HEK293 (cell line): ENCODE results near the gene POLR3A.

Experiments used
- CTCF ChIA-PET: fragments of 350-600 bp; formaldehyde crosslinking; extraction: SDS; loops from one replicate; lab custom pipeline; 2021; ENCODE audit warnings: antibody characterized with exemption; lab: Yijun Ruan, JAX
- POLR2A ChIA-PET: fragments of 300-600 bp; formaldehyde crosslinking; extraction: SDS; loops from one replicate; lab custom pipeline; 2020; ENCODE audit warnings: antibody characterized with exemption, inconsistent platforms; lab: Yijun Ruan, JAX
- H3K27ac ChIP-seq: fragments of 200-500 bp; sonication (Bioruptor generic); 2 replicates; pipeline ENCODE4 v1.5.1; 2014; ENCODE audit warnings: low read depth, low read length, control low read depth, inconsistent platforms; ENCODE audit errors: extremely low read depth
- H3K36me3 ChIP-seq, 2 experiments: fragments of 200-500 bp in 1 of 2; sonication (Bioruptor generic) in 1 of 2; 1 replicate in 1 of 2; 2 replicates in 1 of 2; pipeline ENCODE4 v1.5.1; 2014 to 2017; ENCODE audit warnings: inconsistent platforms in 2 of 2, low read length in 2 of 2; ENCODE audit not compliant: control insufficient read depth in 2 of 2, insufficient read depth in 1 of 2
- H3K4me1 ChIP-seq: fragments of 200-500 bp; sonication (Bioruptor generic); 2 replicates; pipeline ENCODE4 v1.5.1; 2014; ENCODE audit warnings: mild to moderate bottlenecking, low read length, inconsistent platforms; ENCODE audit not compliant: control insufficient read depth, insufficient read depth
- H3K4me3 ChIP-seq: 2 replicates; pipeline ENCODE4 v1.5.1; 2011; ENCODE audit warnings: low read depth, mild to moderate bottlenecking, control low read depth, low read length, moderate library complexity
- H3K9me3 ChIP-seq: fragments of 200-500 bp; sonication (Bioruptor generic); 2 replicates; pipeline ENCODE4 v1.5.1; 2014; ENCODE audit warnings: low read depth, low read length, inconsistent platforms; ENCODE audit not compliant: control insufficient read depth, insufficient read depth
- GFI1B ChIP-seq: fragments of 450-650 bp; formaldehyde crosslinking; IDR thresholded peaks from 2 replicates; pipeline ENCODE4 v1.5.1; 2016; ENCODE audit warnings: missing biosample characterization, missing genetic modification characterization
- HOXD13 ChIP-seq: sonication (generic); formaldehyde crosslinking; IDR thresholded peaks from 2 replicates; pipeline ENCODE4 v1.8.0; 2022; ENCODE audit warnings: missing genetic modification reagents, borderline replicate concordance
- PRDM1 ChIP-seq: fragments of 450-650 bp; formaldehyde crosslinking; IDR thresholded peaks from 2 replicates; pipeline ENCODE4; 2016; ENCODE audit warnings: missing biosample characterization, missing genetic modification characterization
- SP2 ChIP-seq: fragments of 450-650 bp; formaldehyde crosslinking; IDR thresholded peaks from 2 replicates; pipeline ENCODE4 v1.5.1; 2016; ENCODE audit warnings: missing biosample characterization, missing genetic modification characterization
- WT1 ChIP-seq: fragments of 450-650 bp; formaldehyde crosslinking; IDR thresholded peaks from 2 replicates; pipeline ENCODE4 v1.5.1; 2016; ENCODE audit warnings: missing biosample characterization, missing genetic modification characterization
- ZBTB1 ChIP-seq: fragments of 450-650 bp; formaldehyde crosslinking; IDR thresholded peaks from 2 replicates; pipeline ENCODE4 v1.5.1; 2016; ENCODE audit warnings: missing biosample characterization, missing genetic modification characterization
- ZBTB21 ChIP-seq: fragments of 450-650 bp; formaldehyde crosslinking; IDR thresholded peaks from 2 replicates; pipeline ENCODE4 v1.5.1; 2017; ENCODE audit warnings: missing biosample characterization, missing genetic modification characterization
- ZFP69B ChIP-seq: fragments of 450-650 bp; formaldehyde crosslinking; IDR thresholded peaks from 2 replicates; pipeline ENCODE4 v1.5.1; 2016; ENCODE audit warnings: missing biosample characterization, missing genetic modification characterization
- ZNF175 ChIP-seq: fragments of 450-650 bp; formaldehyde crosslinking; IDR thresholded peaks from 2 replicates; pipeline ENCODE4 v1.5.1; 2016; ENCODE audit warnings: missing biosample characterization, missing genetic modification characterization
- ZNF184 ChIP-seq: fragments of 450-650 bp; IDR thresholded peaks from 2 replicates; pipeline ENCODE4 v1.5.1; 2018; ENCODE audit warnings: missing biosample characterization, mild to moderate bottlenecking, missing genetic modification characterization
- ZNF24 ChIP-seq: fragments of 450-650 bp; formaldehyde crosslinking; IDR thresholded peaks from 2 replicates; pipeline ENCODE4 v1.5.1; 2016; ENCODE audit warnings: missing biosample characterization, missing genetic modification characterization
- ZNF311 ChIP-seq: fragments of 450-650 bp; formaldehyde crosslinking; IDR thresholded peaks from 2 replicates; pipeline ENCODE4 v1.5.1; 2017; ENCODE audit warnings: missing biosample characterization, missing genetic modification characterization, borderline replicate concordance
- ZNF341 ChIP-seq: fragments of 450-650 bp; formaldehyde crosslinking; IDR thresholded peaks from 2 replicates; pipeline ENCODE4; 2016; ENCODE audit warnings: low read depth, missing biosample characterization, missing genetic modification characterization
- ZNF423 ChIP-seq: fragments of 450-650 bp; formaldehyde crosslinking; IDR thresholded peaks from 2 replicates; pipeline ENCODE4 v1.5.1; 2016; ENCODE audit warnings: missing biosample characterization, missing genetic modification characterization
- ZNF518A ChIP-seq: fragments of 450-650 bp; formaldehyde crosslinking; conservative IDR thresholded peaks from 2 replicates; pipeline ENCODE4 v1.5.1; 2016; ENCODE audit warnings: low read depth, missing biosample characterization, missing genetic modification characterization
- ZNF560 ChIP-seq: fragments of 450-650 bp; formaldehyde crosslinking; IDR thresholded peaks from 2 replicates; pipeline ENCODE4 v1.5.1; 2017; ENCODE audit warnings: missing biosample characterization, missing genetic modification characterization, borderline replicate concordance
- ZNF677 ChIP-seq: fragments of 450-650 bp; IDR thresholded peaks from 2 replicates; pipeline ENCODE4 v1.5.0; 2018; ENCODE audit warnings: missing biosample characterization, mild to moderate bottlenecking, missing genetic modification characterization, moderate library complexity
- ZNF785 ChIP-seq: fragments of 450-650 bp; formaldehyde crosslinking; IDR thresholded peaks from 2 replicates; pipeline ENCODE4 v1.5.1; 2016; ENCODE audit warnings: missing biosample characterization, missing genetic modification characterization
- ZSCAN30 ChIP-seq: fragments of 450-650 bp; IDR thresholded peaks from 2 replicates; pipeline ENCODE4 v1.5.1; 2018; ENCODE audit warnings: missing biosample characterization, mild to moderate bottlenecking, missing genetic modification characterization, moderate library complexity
- TF ChIP-seq, protein P1 (sequence below): fragments of 450-650 bp; formaldehyde crosslinking; IDR thresholded peaks from 2 replicates; pipeline ENCODE4 v1.5.1; 2016; ENCODE audit warnings: missing biosample characterization, missing genetic modification characterization
- TF ChIP-seq, protein P2 (sequence below): fragments of 450-650 bp; formaldehyde crosslinking; IDR thresholded peaks from 2 replicates; pipeline ENCODE4 v1.5.1; 2016; ENCODE audit warnings: missing biosample characterization, missing genetic modification characterization
- TF ChIP-seq, protein P3 (sequence below): fragments of 450-650 bp; formaldehyde crosslinking; IDR thresholded peaks from 2 replicates; pipeline ENCODE4 v1.5.1; 2016; ENCODE audit warnings: missing biosample characterization, missing genetic modification characterization
- TF ChIP-seq, protein P4 (sequence below): fragments of 450-650 bp; formaldehyde crosslinking; IDR thresholded peaks from 2 replicates; pipeline ENCODE4 v1.5.1; 2016; ENCODE audit warnings: missing biosample characterization, missing genetic modification characterization, borderline replicate concordance

Gene POLR3A

DNA sequence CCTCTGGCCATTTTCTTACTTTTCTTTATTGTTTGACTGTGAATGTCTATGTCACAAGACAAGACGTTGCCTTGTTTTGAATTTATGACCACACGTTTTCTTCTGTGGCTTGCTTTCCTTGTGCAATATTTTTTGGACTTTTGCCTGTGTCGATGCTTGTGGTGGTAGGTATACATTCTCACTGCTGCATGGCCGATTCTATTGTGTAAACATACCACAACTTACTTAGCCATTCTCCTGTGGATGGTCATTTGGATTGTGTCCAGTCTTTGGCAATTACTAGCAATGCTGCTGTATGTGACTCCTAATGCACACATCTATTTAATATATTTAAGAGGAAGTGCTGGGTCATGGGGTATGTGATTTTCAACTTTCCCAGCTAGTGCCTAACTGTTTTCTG, 84.8 kb downstream of the POLR3A start:
- Histone ChIP-seq H3K9me3 (no peaks in the 10 kb centered on the region), H3K27ac (no peak overlapping the region), H3K4me1 (no peaks in the 10 kb centered on the region), H3K36me3 (no peaks in the 10 kb centered on the region), H3K4me3 (no peak overlapping the region)
- TF ChIP-seq ZNF184, result no peak
- no peak for TF ChIP-seq ZNF677 (tag by site-specific recombination)
- no peak for TF ChIP-seq ZFP69B (tag by site-specific recombination)
- no peak for TF ChIP-seq ZNF423 (tag by site-specific recombination)
- TF ChIP-seq ZNF518A (tag by site-specific recombination), result no peak
- TF ChIP-seq ZNF24 (tag by site-specific recombination), result no peak
- TF ChIP-seq ZBTB1 (tag by site-specific recombination), result no peak
- TF ChIP-seq SP2 (tag by site-specific recombination), result no peak
- no peak for TF ChIP-seq WT1
- TF ChIP-seq, protein P1, sequence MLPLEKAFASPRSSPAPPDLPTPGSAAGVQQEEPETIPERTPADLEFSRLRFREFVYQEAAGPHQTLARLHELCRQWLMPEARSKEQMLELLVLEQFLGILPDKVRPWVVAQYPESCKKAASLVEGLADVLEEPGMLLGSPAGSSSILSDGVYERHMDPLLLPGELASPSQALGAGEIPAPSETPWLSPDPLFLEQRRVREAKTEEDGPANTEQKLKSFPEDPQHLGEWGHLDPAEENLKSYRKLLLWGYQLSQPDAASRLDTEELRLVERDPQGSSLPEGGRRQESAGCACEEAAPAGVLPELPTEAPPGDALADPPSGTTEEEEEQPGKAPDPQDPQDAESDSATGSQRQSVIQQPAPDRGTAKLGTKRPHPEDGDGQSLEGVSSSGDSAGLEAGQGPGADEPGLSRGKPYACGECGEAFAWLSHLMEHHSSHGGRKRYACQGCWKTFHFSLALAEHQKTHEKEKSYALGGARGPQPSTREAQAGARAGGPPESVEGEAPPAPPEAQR (tag by site-specific recombination), result no peak
- TF ChIP-seq ZNF341 (tag by site-specific recombination), result no peak
- no peak for TF ChIP-seq ZNF175
- no peak for TF ChIP-seq HOXD13 (CRISPR knock-in tag)
- TF ChIP-seq ZNF311, result no peak
- TF ChIP-seq, protein P2, sequence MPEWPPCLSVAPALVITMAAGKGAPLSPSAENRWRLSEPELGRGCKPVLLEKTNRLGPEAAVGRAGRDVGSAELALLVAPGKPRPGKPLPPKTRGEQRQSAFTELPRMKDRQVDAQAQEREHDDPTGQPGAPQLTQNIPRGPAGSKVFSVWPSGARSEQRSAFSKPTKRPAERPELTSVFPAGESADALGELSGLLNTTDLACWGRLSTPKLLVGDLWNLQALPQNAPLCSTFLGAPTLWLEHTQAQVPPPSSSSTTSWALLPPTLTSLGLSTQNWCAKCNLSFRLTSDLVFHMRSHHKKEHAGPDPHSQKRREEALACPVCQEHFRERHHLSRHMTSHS (tag by site-specific recombination), result no peak
- ChIA-PET POLR2A (no interaction called here), CTCF (no interaction called here)

DNA sequence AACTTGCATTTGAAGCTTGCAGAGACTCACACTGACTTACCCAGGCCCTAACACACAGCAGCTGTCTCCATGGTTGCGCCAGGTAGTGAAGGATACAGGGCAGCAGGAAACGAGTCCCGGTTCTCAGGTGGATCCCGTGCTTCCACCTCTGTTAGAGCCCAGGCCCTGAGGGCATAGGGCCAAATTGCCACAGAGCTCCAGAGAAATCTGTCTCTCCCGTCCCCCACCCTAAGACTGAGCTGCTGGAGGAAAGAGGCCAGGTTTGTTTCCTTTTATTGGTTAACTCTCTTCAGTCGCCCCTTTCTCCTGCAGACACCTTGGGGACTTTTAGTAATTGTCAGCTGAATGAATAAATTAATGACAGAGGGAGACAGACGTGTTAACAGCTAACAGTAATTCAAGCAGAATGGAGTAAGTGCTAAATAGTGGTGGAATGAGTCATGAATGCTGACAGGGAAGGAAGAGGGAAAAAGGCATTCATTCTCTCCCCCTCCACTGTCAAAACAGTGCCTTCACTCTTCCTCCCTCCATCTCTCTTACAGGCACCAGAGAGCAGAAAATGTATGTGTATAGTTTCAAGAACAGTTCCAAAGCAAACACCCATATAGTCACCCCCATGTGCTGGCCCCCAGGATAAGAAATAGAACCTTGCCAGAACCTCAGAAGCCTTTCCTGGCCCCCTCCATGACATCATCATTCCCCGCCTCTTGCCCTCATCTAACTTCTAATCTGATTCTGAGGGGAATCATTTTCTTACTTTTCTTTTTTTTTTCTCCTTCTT, 86.0 kb downstream of the POLR3A start:
- Histone ChIP-seq H3K9me3 (no peaks in the 10 kb centered on the region), H3K36me3 (no peaks in the 10 kb centered on the region), H3K27ac (no peak overlapping the region), H3K4me3 (no peak overlapping the region), H3K4me1 (no peaks in the 10 kb centered on the region)
- ChIA-PET POLR2A (interaction anchor here (1.0 kb wide), 1 partner anchor 9 kb away, joined by 8 read pairs; no protein-coding TSS in a partner anchor), CTCF (no interaction called here)
- TF ChIP-seq ZNF560 (tag by site-specific recombination), result no peak
- TF ChIP-seq ZNF785 (tag by site-specific recombination), result no peak
- TF ChIP-seq ZSCAN30 (tag by site-specific recombination), result no peak
- TF ChIP-seq, protein P3, sequence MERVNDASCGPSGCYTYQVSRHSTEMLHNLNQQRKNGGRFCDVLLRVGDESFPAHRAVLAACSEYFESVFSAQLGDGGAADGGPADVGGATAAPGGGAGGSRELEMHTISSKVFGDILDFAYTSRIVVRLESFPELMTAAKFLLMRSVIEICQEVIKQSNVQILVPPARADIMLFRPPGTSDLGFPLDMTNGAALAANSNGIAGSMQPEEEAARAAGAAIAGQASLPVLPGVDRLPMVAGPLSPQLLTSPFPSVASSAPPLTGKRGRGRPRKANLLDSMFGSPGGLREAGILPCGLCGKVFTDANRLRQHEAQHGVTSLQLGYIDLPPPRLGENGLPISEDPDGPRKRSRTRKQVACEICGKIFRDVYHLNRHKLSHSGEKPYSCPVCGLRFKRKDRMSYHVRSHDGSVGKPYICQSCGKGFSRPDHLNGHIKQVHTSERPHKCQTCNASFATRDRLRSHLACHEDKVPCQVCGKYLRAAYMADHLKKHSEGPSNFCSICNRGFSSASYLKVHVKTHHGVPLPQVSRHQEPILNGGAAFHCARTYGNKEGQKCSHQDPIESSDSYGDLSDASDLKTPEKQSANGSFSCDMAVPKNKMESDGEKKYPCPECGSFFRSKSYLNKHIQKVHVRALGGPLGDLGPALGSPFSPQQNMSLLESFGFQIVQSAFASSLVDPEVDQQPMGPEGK (tag by site-specific recombination), result peak; percentile 76
- peak; percentile 97 for TF ChIP-seq PRDM1 (tag by site-specific recombination)
- TF ChIP-seq ZBTB21 (tag by site-specific recombination), result no peak; the same call in 1 of the 2 replicates
- TF ChIP-seq, protein P4, sequence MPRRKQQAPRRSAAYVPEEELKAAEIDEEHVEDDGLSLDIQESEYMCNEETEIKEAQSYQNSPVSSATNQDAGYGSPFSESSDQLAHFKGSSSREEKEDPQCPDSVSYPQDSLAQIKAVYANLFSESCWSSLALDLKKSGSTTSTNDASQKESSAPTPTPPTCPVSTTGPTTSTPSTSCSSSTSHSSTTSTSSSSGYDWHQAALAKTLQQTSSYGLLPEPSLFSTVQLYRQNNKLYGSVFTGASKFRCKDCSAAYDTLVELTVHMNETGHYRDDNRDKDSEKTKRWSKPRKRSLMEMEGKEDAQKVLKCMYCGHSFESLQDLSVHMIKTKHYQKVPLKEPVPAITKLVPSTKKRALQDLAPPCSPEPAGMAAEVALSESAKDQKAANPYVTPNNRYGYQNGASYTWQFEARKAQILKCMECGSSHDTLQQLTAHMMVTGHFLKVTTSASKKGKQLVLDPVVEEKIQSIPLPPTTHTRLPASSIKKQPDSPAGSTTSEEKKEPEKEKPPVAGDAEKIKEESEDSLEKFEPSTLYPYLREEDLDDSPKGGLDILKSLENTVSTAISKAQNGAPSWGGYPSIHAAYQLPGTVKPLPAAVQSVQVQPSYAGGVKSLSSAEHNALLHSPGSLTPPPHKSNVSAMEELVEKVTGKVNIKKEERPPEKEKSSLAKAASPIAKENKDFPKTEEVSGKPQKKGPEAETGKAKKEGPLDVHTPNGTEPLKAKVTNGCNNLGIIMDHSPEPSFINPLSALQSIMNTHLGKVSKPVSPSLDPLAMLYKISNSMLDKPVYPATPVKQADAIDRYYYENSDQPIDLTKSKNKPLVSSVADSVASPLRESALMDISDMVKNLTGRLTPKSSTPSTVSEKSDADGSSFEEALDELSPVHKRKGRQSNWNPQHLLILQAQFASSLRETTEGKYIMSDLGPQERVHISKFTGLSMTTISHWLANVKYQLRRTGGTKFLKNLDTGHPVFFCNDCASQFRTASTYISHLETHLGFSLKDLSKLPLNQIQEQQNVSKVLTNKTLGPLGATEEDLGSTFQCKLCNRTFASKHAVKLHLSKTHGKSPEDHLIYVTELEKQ (tag by site-specific recombination), result peak; percentile 83
- TF ChIP-seq GFI1B (tag by site-specific recombination), result no peak
